Cardiac muscle cell (in vitro differentiated cells and primary cell): ENCODE data around the gene HNRNPA3. TPM values are rescaled to one million over a fixed set of nuclear protein-coding genes. Genes with fewer than 3 reads are reported as not detected.
"Not testable (repeated sequence)": the region's sequence is repeated elsewhere in the genome, so short reads cannot be mapped to it uniquely, and the experiment has no call there.

ENCODE experiments used
- DNase-seq, 2 donors: peaks; one replicate each; pipeline versions ENCODE4 v3.0.0 to v3.0.0-alpha.2; 2010 to 2017; ENCODE audit warnings: low read depth in 1 of 2, low spot score in 1 of 2
- H3K27ac ChIP-seq: fragments of 200-600 bp; sonication (generic); 2 replicates; pipeline ENCODE4 v1.5.1; 2016
- H3K27me3 ChIP-seq: fragments of 200-600 bp; sonication (generic); 2 replicates; pipeline ENCODE4 v1.6.0; 2016; ENCODE audit warnings: control low read depth
- H3K36me3 ChIP-seq: fragments of 200-600 bp; sonication (generic); 2 replicates; pipeline ENCODE4 v1.5.1; 2016; ENCODE audit warnings: control low read depth
- H3K4me1 ChIP-seq: fragments of 200-600 bp; sonication (generic); 2 replicates; pipeline ENCODE4 v1.8.1; 2017; ENCODE audit warnings: low read depth, mild to moderate bottlenecking, mixed run types
- H3K4me3 ChIP-seq: fragments of 200-600 bp; sonication (generic); 2 replicates; pipeline ENCODE4 v1.5.1; 2016; ENCODE audit warnings: mild to moderate bottlenecking
- H3K9me3 ChIP-seq: fragments of 200-600 bp; sonication (generic); 2 replicates; pipeline ENCODE4 v1.5.1; 2017; ENCODE audit warnings: low read depth, mild to moderate bottlenecking, control low read depth
- CTCF ChIP-seq: IDR thresholded peaks from 2 replicates; pipeline ENCODE4 v1.5.1; 2012; ENCODE audit warnings: low read depth, mild to moderate bottlenecking, low read length
- polyA plus RNA-seq: library from polyadenylated mRNA; unstranded; fragments of >200 nt; fragmentation: Nextera tagmentation; extraction: Ambion mirVana; gene quantifications from 2 replicates; pipeline ENCODE4 v1.2.1, GENCODE V29; 2016
- total RNA-seq: library from RNA; depleted of rRNA; stranded (reverse); fragments of >200 nt; gene quantifications from 2 replicates; pipeline ENCODE4 v1.2.3, GENCODE V29; 2016

The HNRNPA3 gene
- total and polyA plus RNA-seq, 2 experiments from 2014 or later = 78.6 to 81.7 TPM

- H3K36me3 ChIP-seq = no peaks in the 10 kb centered on the region
- peak; percentile 42 for TF ChIP-seq CTCF
- H3K9me3 ChIP-seq = no peaks in the 10 kb centered on the region
- DNase-seq = peak; percentile 87 to 96
- peak within 1 kb of the TSS; percentile 96 for H3K27ac ChIP-seq
- H3K4me1 ChIP-seq = peaks cover 32% of the 10 kb centered on the region
- H3K4me3 ChIP-seq = peak within 1 kb of the TSS; percentile 96
- no peaks in the 10 kb centered on the region for H3K27me3 ChIP-seq
Observed at GRCh38 chr2:177264693-177265587, 52.3 kb downstream of the HNRNPA3 start, which contains the start of gene NFE2L2. NFE2L2 (minus strand) TSS chr2:177264727; CDS start chr2:177264576, 151 bp downstream.

DNA sequence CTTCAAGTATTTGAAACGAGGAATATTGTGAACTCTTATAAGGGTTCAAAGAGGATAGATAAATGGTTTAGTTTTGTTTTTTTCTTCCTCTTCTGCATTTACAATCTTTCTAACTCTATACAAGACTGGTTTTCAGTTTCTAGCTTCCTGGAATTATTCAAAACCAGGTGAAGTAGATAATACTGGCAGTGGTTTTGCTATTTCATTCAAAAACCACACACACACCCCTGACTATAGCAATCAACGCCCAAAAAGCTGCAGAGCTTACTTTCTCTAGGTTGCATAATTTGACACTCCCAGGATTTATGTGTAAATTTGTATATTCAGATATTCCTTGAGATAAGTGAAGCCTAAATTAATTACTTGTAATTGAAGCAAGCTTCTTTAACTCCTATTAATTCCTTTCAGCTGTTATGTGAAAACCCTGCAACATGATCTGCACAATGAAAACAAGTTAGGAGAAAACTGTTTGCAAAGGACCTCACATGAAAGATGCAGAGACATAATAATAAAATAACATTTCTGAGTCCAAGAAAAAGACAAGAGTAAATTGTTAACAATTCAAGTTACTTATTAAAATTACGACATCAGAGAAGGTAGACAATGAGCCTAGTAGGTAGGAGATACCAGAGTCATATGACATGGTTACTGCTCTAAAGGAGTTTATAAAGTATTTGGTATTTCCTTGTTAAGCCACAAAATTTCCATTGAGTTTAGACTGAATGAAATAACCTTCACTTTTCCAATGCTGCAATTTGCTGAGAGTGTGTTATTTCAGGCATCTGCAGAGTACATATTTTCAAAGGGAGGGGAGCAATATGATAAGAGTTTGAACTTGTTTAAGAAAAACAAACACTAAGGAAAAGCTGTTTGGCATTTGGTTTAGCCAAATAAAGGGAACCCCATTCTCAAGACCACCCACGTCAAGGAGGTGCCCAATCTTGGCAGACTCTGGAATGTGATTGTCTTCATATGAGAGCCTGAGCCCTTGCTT lies 53.5 kb downstream of the HNRNPA3 start:
- Histone ChIP-seq H3K4me1 (peaks cover 26% of the 10 kb centered on the region), H3K9me3 (no peaks in the 10 kb centered on the region), H3K27ac (peak overlapping the region; percentile 96), H3K27me3 (no peaks in the 10 kb centered on the region), H3K36me3 (no peaks in the 10 kb centered on the region), H3K4me3 (peak overlapping the region; percentile 96)
- DNase-seq = peak in 1 of 2 donors; percentile 77
- no peak for TF ChIP-seq CTCF

DNA sequence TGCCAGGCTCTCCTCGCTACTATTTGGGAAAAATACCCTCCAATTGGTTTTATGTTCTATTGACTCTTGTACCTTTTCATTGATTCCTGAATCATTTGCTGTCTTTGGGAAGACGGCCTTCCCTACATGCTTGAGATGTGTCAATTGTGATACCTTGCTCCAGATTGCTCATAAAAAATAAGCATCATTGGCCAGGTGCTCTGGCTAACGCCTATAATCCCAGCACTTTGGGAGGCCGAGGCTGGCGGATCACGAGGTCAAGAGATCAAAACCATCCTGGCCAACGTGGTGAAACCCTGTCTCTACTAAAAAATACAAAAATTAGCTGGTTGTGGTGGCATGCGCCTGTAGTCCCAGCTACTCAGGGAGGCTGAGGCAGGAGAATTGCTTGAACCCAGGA lies 54.4 kb downstream of the HNRNPA3 start:
- not testable (repeated sequence) for H3K4me3 ChIP-seq, H3K27me3 ChIP-seq, H3K36me3 ChIP-seq, H3K9me3 ChIP-seq, H3K27ac ChIP-seq, DNase-seq
- H3K4me1 ChIP-seq = peaks cover 19% of the 10 kb centered on the region

GRCh38 chr2:177268187-177268871 lies 55.7 kb downstream of the HNRNPA3 start:
- Histone ChIP-seq H3K4me1 (peaks cover 16% of the 10 kb centered on the region), H3K4me3 (no peak overlapping the region), H3K36me3 (no peaks in the 10 kb centered on the region), H3K27me3 (no peaks in the 10 kb centered on the region), H3K9me3 (no peaks in the 10 kb centered on the region), H3K27ac (no peak overlapping the region)
- DNase-seq = no peak
- no peak for TF ChIP-seq CTCF

GRCh38 chr2:177268901-177269300 lies 56.3 kb downstream of the HNRNPA3 start:
- Histone ChIP-seq H3K4me1 (peaks cover 16% of the 10 kb centered on the region), H3K9me3 (no peaks in the 10 kb centered on the region), H3K27ac (no peak overlapping the region), H3K4me3 (no peak overlapping the region), H3K27me3 (no peaks in the 10 kb centered on the region), H3K36me3 (no peaks in the 10 kb centered on the region)
- no peak for TF ChIP-seq CTCF
- no peak for DNase-seq
